ENCODE data around the gene ITIH4.

DNA sequence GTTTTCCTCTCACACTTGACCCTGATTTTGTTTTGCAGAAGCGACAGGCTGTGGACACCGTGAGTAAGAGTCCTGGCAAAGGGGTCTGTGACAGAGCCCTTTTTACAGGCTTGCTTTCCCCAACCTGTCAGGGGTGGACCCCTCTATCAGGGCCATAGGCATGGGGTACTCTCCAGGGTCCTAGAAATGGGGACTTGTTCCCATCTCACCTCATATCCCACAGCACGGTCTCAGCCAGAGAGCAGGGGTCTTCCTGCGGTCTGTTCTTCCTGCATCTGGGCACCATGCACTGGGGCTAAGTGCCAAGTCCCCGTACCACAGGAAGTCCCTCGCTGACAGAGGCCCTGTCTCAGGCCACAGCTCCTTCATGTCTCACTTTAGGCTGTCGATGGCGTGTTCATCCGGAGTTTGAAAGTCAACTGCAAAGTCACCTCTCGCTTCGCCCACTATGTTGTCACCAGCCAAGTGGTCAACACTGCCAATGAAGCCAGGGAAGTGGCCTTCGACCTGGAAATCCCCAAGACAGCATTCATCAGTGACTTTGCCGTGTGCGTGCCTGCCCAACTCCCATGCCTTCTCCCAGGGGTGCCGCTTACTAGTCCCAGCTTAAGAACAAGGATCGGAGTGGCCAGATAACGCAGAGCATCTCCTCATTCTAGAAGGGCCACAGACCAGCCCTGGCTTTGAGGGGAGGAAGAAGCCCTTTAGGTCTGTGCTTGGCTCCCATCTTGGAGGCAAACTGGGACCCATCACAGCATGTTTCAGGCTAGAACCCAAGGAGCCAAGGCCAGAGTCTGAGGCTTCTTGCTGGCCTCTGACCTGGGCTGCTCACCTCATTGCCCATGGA lies 52.3 kb downstream of the ITIH4 start:
- TF ChIP-seq, protein P1, sequence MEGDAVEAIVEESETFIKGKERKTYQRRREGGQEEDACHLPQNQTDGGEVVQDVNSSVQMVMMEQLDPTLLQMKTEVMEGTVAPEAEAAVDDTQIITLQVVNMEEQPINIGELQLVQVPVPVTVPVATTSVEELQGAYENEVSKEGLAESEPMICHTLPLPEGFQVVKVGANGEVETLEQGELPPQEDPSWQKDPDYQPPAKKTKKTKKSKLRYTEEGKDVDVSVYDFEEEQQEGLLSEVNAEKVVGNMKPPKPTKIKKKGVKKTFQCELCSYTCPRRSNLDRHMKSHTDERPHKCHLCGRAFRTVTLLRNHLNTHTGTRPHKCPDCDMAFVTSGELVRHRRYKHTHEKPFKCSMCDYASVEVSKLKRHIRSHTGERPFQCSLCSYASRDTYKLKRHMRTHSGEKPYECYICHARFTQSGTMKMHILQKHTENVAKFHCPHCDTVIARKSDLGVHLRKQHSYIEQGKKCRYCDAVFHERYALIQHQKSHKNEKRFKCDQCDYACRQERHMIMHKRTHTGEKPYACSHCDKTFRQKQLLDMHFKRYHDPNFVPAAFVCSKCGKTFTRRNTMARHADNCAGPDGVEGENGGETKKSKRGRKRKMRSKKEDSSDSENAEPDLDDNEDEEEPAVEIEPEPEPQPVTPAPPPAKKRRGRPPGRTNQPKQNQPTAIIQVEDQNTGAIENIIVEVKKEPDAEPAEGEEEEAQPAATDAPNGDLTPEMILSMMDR (IDR thresholded peaks at IDR 0.05): no peak
- TF ChIP-seq, protein P2, sequence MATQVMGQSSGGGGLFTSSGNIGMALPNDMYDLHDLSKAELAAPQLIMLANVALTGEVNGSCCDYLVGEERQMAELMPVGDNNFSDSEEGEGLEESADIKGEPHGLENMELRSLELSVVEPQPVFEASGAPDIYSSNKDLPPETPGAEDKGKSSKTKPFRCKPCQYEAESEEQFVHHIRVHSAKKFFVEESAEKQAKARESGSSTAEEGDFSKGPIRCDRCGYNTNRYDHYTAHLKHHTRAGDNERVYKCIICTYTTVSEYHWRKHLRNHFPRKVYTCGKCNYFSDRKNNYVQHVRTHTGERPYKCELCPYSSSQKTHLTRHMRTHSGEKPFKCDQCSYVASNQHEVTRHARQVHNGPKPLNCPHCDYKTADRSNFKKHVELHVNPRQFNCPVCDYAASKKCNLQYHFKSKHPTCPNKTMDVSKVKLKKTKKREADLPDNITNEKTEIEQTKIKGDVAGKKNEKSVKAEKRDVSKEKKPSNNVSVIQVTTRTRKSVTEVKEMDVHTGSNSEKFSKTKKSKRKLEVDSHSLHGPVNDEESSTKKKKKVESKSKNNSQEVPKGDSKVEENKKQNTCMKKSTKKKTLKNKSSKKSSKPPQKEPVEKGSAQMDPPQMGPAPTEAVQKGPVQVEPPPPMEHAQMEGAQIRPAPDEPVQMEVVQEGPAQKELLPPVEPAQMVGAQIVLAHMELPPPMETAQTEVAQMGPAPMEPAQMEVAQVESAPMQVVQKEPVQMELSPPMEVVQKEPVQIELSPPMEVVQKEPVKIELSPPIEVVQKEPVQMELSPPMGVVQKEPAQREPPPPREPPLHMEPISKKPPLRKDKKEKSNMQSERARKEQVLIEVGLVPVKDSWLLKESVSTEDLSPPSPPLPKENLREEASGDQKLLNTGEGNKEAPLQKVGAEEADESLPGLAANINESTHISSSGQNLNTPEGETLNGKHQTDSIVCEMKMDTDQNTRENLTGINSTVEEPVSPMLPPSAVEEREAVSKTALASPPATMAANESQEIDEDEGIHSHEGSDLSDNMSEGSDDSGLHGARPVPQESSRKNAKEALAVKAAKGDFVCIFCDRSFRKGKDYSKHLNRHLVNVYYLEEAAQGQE (IDR thresholded peaks at IDR 0.05; ENCODE audit: insufficient read depth in 1 of 2, low read depth in 2 of 2, low read length in 1 of 2): 0 out of 4 replicates have a peak, but pooled peaks of 1 of the 2 experiments have one; percentile 33
- TF ChIP-seq POLR2AphosphoS5 (IDR thresholded peaks at IDR 0.05; ENCODE audit: low read depth, low read length): no peak
